ENCODE results near the gene AFTPH.

AFTPH gene

DNA sequence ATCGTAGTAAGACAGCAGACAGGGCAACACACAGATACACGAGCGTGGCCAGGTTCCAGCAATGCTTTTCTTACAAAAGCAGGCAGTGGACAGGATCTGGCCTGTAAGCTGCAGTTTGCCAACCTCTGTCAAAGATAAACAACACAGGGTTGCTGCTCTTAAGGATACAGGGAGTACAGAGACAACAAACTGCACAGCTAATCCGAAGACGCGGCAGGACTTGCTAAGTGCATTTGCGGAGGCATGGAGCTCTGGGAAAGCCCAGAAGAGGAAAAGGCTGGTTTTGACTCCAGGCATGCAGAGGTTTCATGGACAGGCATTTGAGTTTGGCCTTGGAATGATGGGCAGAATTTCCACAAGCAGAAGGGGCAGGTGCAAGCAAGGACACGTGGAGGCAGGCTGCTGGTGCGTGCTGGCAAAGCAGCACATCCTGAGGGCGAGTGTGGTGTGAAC lies 105.2 kb downstream of the AFTPH start:
- ATAC-seq (ENCODE audit: low read depth) (no peak), DNase-seq (ENCODE audit: low spot score) (no peak)

DNA sequence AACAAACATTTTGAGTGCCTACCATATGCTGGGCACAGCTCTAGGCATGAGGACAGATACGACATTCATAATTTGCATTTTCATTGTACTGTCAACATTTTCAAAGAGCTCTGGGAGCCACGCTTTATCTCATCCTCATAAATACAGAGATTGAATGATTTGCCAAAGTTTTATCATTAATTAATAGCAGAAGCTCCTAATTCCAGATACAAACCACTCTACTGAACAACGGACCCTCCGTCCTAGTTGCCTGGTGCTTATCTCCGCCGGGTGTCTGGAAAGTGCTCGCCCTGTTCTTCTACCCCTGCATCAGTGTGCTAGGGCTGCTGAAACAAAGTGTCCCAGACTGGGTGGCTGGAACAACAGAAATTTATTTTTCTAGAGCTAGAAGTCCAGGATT lies 105.7 kb downstream of the AFTPH start:
- DNase-seq (ENCODE audit: low spot score) (no peak), ATAC-seq (ENCODE audit: low read depth) (no peak)
- Histone ChIP-seq H3K4me1 (ENCODE audit: insufficient read depth, poor library complexity, severe bottlenecking) (no peaks in the 10 kb centered on the region), H3K9me3 (ENCODE audit: severe bottlenecking) (no peaks in the 10 kb centered on the region), H3K27me3 (ENCODE audit: insufficient read depth, poor library complexity, severe bottlenecking) (no peaks in the 10 kb centered on the region), H3K27ac (ENCODE audit: poor library complexity, severe bottlenecking) (no peak overlapping the region), H3K36me3 (ENCODE audit: low read depth) (peaks cover 20% of the 10 kb centered on the region), H3K4me3 (ENCODE audit: severe bottlenecking) (no peak overlapping the region)
- TF ChIP-seq, protein P1, sequence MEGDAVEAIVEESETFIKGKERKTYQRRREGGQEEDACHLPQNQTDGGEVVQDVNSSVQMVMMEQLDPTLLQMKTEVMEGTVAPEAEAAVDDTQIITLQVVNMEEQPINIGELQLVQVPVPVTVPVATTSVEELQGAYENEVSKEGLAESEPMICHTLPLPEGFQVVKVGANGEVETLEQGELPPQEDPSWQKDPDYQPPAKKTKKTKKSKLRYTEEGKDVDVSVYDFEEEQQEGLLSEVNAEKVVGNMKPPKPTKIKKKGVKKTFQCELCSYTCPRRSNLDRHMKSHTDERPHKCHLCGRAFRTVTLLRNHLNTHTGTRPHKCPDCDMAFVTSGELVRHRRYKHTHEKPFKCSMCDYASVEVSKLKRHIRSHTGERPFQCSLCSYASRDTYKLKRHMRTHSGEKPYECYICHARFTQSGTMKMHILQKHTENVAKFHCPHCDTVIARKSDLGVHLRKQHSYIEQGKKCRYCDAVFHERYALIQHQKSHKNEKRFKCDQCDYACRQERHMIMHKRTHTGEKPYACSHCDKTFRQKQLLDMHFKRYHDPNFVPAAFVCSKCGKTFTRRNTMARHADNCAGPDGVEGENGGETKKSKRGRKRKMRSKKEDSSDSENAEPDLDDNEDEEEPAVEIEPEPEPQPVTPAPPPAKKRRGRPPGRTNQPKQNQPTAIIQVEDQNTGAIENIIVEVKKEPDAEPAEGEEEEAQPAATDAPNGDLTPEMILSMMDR (IDR thresholded peaks at IDR 0.05; ENCODE audit: poor library complexity, severe bottlenecking): no peak

More for the DNA sequence above, 105.2 kb downstream of the AFTPH start:
- H3K36me3 ChIP-seq (ENCODE audit: low read depth): peaks cover 15% of the 10 kb centered on the region
- no peaks in the 10 kb centered on the region for H3K4me1 ChIP-seq (ENCODE audit: insufficient read depth, poor library complexity, severe bottlenecking)
- H3K9me3 ChIP-seq (ENCODE audit: severe bottlenecking): no peaks in the 10 kb centered on the region
- TF ChIP-seq, protein P1 (IDR thresholded peaks at IDR 0.05; ENCODE audit: poor library complexity, severe bottlenecking): no peak
- H3K4me3 ChIP-seq (ENCODE audit: severe bottlenecking): no peak overlapping the region
- H3K27me3 ChIP-seq (ENCODE audit: insufficient read depth, poor library complexity, severe bottlenecking): no peaks in the 10 kb centered on the region
- H3K27ac ChIP-seq (ENCODE audit: poor library complexity, severe bottlenecking): no peak overlapping the region

DNA sequence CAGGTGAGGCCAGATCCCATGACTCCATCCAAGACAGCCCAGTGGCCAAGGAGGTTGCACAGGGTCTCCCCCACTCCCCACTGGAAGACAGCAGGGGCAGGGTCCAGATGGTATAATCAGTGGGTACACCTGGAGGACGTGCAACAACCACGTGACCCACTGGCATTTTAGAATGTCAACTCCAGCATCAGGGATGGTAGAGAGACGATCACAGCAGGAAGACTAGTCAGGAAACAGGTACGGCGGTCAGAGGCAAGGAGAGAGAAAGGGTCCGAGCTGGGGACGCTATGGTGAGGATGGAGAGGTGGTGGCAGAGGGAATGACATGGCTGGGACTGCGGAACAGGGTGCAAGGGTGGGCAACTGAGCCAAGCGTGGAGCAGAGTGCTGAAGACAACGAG lies 106.6 kb downstream of the AFTPH start:
- Histone ChIP-seq H3K4me1 (ENCODE audit: insufficient read depth, poor library complexity, severe bottlenecking) (no peaks in the 10 kb centered on the region), H3K36me3 (ENCODE audit: low read depth) (peaks cover 29% of the 10 kb centered on the region), H3K27ac (ENCODE audit: poor library complexity, severe bottlenecking) (no peak overlapping the region), H3K27me3 (ENCODE audit: insufficient read depth, poor library complexity, severe bottlenecking) (no peaks in the 10 kb centered on the region), H3K9me3 (ENCODE audit: severe bottlenecking) (no peaks in the 10 kb centered on the region), H3K4me3 (ENCODE audit: severe bottlenecking) (no peak overlapping the region)
- no peak for ATAC-seq (ENCODE audit: low read depth)
- DNase-seq (ENCODE audit: low spot score): no peak
- TF ChIP-seq, protein P1 (IDR thresholded peaks at IDR 0.05; ENCODE audit: poor library complexity, severe bottlenecking): no peak

DNA sequence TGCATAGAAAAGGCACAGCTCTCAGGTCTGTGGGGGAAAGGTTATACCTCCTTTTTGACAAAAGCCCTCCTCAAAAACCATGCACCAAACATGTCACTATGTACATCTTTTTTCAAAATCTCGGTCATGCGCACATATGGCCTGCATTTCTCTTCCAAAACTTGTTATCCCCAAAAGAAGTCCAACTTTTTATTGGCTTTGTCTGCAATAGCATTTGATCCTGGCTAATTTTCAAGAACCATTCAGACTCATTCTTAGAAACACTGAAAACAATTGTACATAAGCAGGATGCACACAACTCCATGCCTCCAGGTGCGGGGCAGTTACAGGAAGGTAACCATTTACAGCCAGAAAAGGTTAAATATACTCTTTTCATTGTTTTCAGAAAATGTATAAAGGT lies 107.6 kb downstream of the AFTPH start:
- peaks cover 37% of the 10 kb centered on the region for H3K36me3 ChIP-seq (ENCODE audit: low read depth)
- DNase-seq (ENCODE audit: low spot score): no peak
- no peak for ATAC-seq (ENCODE audit: low read depth)
- H3K27me3 ChIP-seq (ENCODE audit: insufficient read depth, poor library complexity, severe bottlenecking): no peaks in the 10 kb centered on the region
- no peak overlapping the region for H3K27ac ChIP-seq (ENCODE audit: poor library complexity, severe bottlenecking)
- no peak overlapping the region for H3K4me3 ChIP-seq (ENCODE audit: severe bottlenecking)
- TF ChIP-seq, protein P1 (IDR thresholded peaks at IDR 0.05; ENCODE audit: poor library complexity, severe bottlenecking): no peak
- H3K4me1 ChIP-seq (ENCODE audit: insufficient read depth, poor library complexity, severe bottlenecking): no peaks in the 10 kb centered on the region
- no peaks in the 10 kb centered on the region for H3K9me3 ChIP-seq (ENCODE audit: severe bottlenecking)

DNA sequence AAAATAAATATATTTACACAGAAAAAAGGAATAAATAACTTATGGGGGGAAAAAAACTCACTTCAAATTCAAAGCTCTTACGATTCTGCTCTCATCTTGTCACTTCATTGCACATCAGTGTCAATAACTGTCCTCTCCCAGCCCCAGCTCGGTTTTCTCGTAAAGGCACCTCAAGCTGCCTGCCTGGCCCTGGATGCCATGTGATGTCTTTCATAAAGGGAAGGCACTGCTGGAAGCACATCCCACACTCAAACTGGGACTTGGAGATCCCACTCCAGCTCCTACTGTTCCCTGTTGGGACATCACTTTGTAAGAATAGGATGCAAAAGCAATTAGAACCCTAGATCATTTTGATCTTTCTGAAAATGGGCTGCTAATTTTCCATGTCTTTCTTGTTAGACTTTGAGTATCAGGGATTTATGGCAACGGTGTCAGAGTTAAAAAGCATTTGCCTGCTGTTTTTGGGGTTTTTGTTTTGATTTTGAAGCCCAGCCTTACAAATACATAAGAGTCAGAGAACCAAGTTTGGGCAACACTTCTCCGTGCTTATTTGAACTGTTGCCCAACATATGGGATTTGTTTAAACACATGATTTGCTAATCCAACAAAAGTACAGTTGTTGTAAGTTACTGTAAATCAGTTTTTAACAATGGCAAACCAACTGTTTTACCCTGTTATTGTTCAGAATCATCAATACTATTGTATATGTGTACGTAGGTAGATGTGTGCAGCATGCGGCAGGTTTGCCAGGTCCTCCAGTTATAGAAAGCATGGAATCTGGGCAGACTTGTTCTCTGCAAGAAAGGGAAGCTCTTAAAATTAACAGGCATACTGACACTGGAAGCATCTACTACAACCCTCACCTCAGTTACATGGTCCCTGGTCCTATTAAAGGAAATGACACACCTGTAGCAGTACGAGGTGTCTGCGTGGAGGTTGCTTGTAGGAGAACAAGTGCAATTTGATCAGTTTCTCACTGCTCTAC lies 109.0 kb downstream of the AFTPH start:
- Histone ChIP-seq H3K27ac (ENCODE audit: poor library complexity, severe bottlenecking) (no peak overlapping the region), H3K4me1 (ENCODE audit: insufficient read depth, poor library complexity, severe bottlenecking) (peaks cover 11% of the 10 kb centered on the region), H3K9me3 (ENCODE audit: severe bottlenecking) (no peaks in the 10 kb centered on the region), H3K27me3 (ENCODE audit: insufficient read depth, poor library complexity, severe bottlenecking) (no peaks in the 10 kb centered on the region), H3K36me3 (ENCODE audit: low read depth) (peaks cover 37% of the 10 kb centered on the region), H3K4me3 (ENCODE audit: severe bottlenecking) (no peak overlapping the region)
- TF ChIP-seq, protein P1 (IDR thresholded peaks at IDR 0.05; ENCODE audit: poor library complexity, severe bottlenecking): no peak
- DNase-seq (ENCODE audit: low spot score) (no peak), ATAC-seq (ENCODE audit: low read depth) (no peak)

Measured in RWPE2 (cell line).